Measurements from ENCODE around the gene MCEE.

DNA sequence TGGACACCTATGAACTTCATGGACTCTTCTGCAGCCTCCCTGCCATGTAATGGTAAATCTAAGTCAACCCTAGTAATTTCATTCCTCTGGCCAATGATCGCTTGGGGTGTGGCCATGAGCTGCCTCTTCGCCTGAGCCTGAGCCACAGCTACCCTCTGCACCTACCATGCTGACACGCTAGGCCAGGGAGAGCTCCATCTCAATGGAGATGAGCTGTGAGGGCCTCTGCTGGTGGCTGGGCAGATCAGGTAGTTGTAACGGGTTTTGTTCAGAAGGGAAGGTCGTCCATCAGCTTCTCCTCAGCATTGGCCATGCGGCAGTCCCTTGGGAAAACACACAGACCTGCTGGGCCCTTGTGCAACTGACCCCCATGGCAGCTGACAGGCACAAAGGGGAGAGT lies 24.8 kb upstream of the MCEE start:
- TF ChIP-seq CTCF (IDR thresholded peaks at IDR 0.05): no peak
- TF ChIP-seq POLR2AphosphoS5 (IDR thresholded peaks at IDR 0.05): no peak

Data from gastroesophageal sphincter (tissue), 3 donors.